ENCODE results near the gene ABCB10.

The ABCB10 gene

GRCh38 chr1:229578168-229579058, 19.9 kb upstream of the ABCB10 start:
- peak overlapping the region in 7 of 11 experiments; percentile 39 to 69 (median 43); a peak in 10 of 22 replicates for H3K27ac ChIP-seq

GRCh38 chr1:229574679-229575442, 16.4 kb upstream of the ABCB10 start:
- Histone ChIP-seq H3K9me3 (replicated peaks in 1 of 11) (no peaks in the 10 kb centered on the region), H4K20me1 (peaks cover 0 to 5% (median 0%) of the 10 kb centered on the region in 11 experiments; a peak in 1 of 22 replicates), H3K4me3 (no peak overlapping the region), H3K27ac (no peak overlapping the region), H3K4me1 (peaks cover 13 to 28% (median 18%) of the 10 kb centered on the region in 10 experiments), H3K27me3 (no peaks in the 10 kb centered on the region), H3K9ac (no peak overlapping the region), H3K4me2 (no peak overlapping the region), H3K36me3 (no peaks in the 10 kb centered on the region)
- no peak for TF ChIP-seq Cebpa-rat (IDR thresholded peaks at IDR 0.05)

More at GRCh38 chr1:229578168-229579058, 19.9 kb upstream of the ABCB10 start:
- peak overlapping the region in 5 of 10 experiments; percentile 32 to 57 (median 38); a peak in 6 of 20 replicates for H3K4me3 ChIP-seq
- no peaks in the 10 kb centered on the region for H3K36me3 ChIP-seq
- peak overlapping the region; percentile 49 to 95 (median 66) for H3K4me2 ChIP-seq
- no peaks in the 10 kb centered on the region for H3K27me3 ChIP-seq
- H3K9ac ChIP-seq: peak overlapping the region in 9 of 11 experiments; percentile 25 to 70 (median 54); a peak in 12 of 22 replicates
- H3K4me1 ChIP-seq: peaks cover 19 to 36% (median 27%) of the 10 kb centered on the region in 10 experiments
- no peaks in the 10 kb centered on the region for H3K9me3 ChIP-seq (replicated peaks in 1 of 11)
- peaks cover 0 to 5% (median 0%) of the 10 kb centered on the region in 11 experiments; a peak in 1 of 22 replicates for H4K20me1 ChIP-seq
- TF ChIP-seq Cebpa-rat (IDR thresholded peaks at IDR 0.05): no peak

DNA sequence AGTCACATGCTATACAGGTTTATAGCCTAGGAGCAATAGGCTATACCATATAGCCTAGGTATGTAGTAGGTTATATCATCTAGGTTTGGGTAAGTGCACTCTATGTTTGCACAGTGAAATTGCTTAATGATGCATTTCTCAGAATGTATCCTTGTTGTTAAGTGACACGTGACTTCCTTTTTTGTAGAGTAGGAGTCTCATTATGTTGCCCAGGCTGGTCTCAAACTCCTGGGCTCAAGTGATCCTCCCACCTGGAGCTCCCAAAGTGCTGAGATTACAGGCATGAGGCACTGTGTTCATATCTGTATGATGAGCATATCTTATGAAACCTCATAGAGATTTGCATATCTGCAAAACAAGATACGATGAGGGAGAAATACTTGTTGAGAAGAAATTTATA, 13.8 kb upstream of the ABCB10 start:
- no peak for TF ChIP-seq Cebpa-rat (IDR thresholded peaks at IDR 0.05)
- no peaks in the 10 kb centered on the region for H4K20me1 ChIP-seq
- H3K36me3 ChIP-seq: no peaks in the 10 kb centered on the region
- H3K9ac ChIP-seq: no peak overlapping the region
- H3K4me3 ChIP-seq: no peak overlapping the region
- no peaks in the 10 kb centered on the region for H3K27me3 ChIP-seq
- no peaks in the 10 kb centered on the region for H3K9me3 ChIP-seq (replicated peaks in 1 of 11)
- H3K4me1 ChIP-seq: peaks cover 0 to 12% (median 3%) of the 10 kb centered on the region in 10 experiments; a peak in 12 of 20 replicates
- 0 out of 22 replicates have a peak overlapping the region, but pooled peaks of 1 of the 11 experiments have one; percentile 23 for H3K4me2 ChIP-seq
- no peak overlapping the region for H3K27ac ChIP-seq

- Histone ChIP-seq H3K27ac (no peak overlapping the region), H4K20me1 (no peaks in the 10 kb centered on the region), H3K4me3 (no peak overlapping the region), H3K27me3 (no peaks in the 10 kb centered on the region), H3K9me3 (replicated peaks in 1 of 11) (no peaks in the 10 kb centered on the region), H3K9ac (no peak overlapping the region), H3K36me3 (no peaks in the 10 kb centered on the region), H3K4me2 (no peak overlapping the region), H3K4me1 (peaks cover 0 to 20% (median 7%) of the 10 kb centered on the region in 10 experiments; a peak in 13 of 20 replicates)
- no peak for TF ChIP-seq Cebpa-rat (IDR thresholded peaks at IDR 0.05)
Measured at GRCh38 chr1:229570891-229571516, 12.5 kb upstream of the ABCB10 start.

GRCh38 chr1:229570305-229570704, 11.8 kb upstream of the ABCB10 start:
- H3K27ac ChIP-seq: no peak overlapping the region
- no peak overlapping the region for H3K9ac ChIP-seq
- no peak overlapping the region for H3K4me2 ChIP-seq
- no peaks in the 10 kb centered on the region for H3K27me3 ChIP-seq
- H3K4me3 ChIP-seq: no peak overlapping the region
- H3K36me3 ChIP-seq: no peaks in the 10 kb centered on the region
- no peaks in the 10 kb centered on the region for H4K20me1 ChIP-seq
- peaks cover 0 to 20% (median 7%) of the 10 kb centered on the region in 10 experiments; a peak in 13 of 20 replicates for H3K4me1 ChIP-seq
- no peak for TF ChIP-seq Cebpa-rat (IDR thresholded peaks at IDR 0.05)
- H3K9me3 ChIP-seq (replicated peaks in 1 of 11): no peaks in the 10 kb centered on the region

DNA sequence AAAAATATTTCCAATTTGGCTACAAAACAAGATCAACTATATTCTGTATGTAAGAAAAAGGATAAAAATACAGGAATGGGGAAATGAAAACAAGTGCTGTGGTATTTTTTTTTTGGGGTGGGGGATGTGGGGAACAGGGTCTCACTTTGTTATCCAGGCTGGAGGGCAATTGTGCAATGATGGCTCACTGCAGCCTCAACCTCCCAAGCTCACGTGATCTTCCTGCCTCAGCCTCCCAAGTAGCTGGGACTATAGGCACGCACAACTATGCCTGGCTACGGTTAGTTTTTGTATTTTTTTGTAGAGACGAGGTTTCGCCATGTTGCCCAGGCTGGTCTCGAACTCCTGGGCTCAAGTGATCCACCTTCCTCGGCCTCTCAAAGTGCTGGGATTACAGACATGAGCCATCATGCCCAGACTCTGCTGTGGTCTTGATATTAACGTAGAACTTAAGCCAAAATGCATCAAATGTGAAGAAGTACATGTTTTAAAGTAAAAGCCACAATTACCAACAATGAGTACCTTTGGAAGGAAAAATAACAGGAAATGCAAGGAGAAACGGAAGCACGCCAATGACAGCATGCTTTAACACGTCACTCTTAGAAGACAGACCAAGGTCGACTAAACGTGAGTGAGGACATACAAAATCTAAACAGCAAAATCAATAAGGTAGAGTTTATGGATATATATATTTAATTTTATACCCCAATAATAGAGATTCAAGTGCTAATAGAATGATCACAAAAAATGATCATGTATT, 8.8 kb upstream of the ABCB10 start:
- Histone ChIP-seq H4K20me1 (no peaks in the 10 kb centered on the region), H3K9me3 (replicated peaks in 1 of 11) (no peaks in the 10 kb centered on the region), H3K9ac (no peak overlapping the region)

GRCh38 chr1:229563701-229564100, 5.2 kb upstream of the ABCB10 start:
- Histone ChIP-seq H3K4me2 (peak overlapping the region in 2 of 11 experiments; percentile 25 to 44; a peak in 1 of 22 replicates), H3K4me3 (no peak overlapping the region), H3K4me1 (peaks cover 11 to 34% (median 23%) of the 10 kb centered on the region in 10 experiments), H3K27ac (no peak overlapping the region), H4K20me1 (no peaks in the 10 kb centered on the region), H3K27me3 (no peaks in the 10 kb centered on the region), H3K9me3 (replicated peaks in 1 of 11) (no peaks in the 10 kb centered on the region), H3K9ac (no peak overlapping the region), H3K36me3 (no peaks in the 10 kb centered on the region)
- TF ChIP-seq Cebpa-rat (IDR thresholded peaks at IDR 0.05): no peak

More for the DNA sequence above, 8.8 kb upstream of the ABCB10 start:
- Histone ChIP-seq H3K27ac (peak overlapping the region in 2 of 11 experiments; percentile 31 to 43; a peak in 3 of 22 replicates), H3K36me3 (no peaks in the 10 kb centered on the region), H3K4me2 (peak overlapping the region in 8 of 11 experiments; percentile 13 to 72 (median 49); a peak in 13 of 22 replicates), H3K4me1 (peaks cover 0 to 25% (median 17%) of the 10 kb centered on the region in 10 experiments; a peak in 14 of 20 replicates), H3K4me3 (no peak overlapping the region), H3K27me3 (no peaks in the 10 kb centered on the region)
- peak in 1 of 11 experiments; percentile 17; a peak in 1 of 22 replicates for TF ChIP-seq Cebpa-rat (IDR thresholded peaks at IDR 0.05)

DNA sequence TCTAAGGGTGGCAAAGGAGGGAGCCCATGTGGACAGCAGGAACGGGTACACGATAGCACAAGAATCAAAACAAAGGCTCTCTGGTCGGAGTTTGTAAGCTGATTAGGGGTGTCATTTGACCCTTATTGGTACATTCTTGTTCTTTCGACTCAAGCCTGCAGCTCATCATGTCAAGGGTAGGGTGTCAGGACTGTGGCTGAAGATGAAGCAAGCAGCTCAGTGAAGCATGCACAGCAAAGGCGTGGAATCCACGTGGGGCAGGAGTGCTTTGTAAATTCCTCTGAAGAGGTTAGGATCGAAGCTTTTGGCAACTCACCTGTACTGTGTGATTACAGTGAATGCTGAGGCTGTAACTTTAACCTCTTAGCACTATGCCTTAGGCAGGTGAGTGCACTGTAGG, 4.7 kb upstream of the ABCB10 start:
- TF ChIP-seq Cebpa-rat (IDR thresholded peaks at IDR 0.05): no peak
- Histone ChIP-seq H3K9ac (no peak overlapping the region), H3K27me3 (no peaks in the 10 kb centered on the region), H4K20me1 (peaks cover 0 to under 1% (median 0%) of the 10 kb centered on the region in 11 experiments; a peak in 1 of 22 replicates), H3K4me1 (peaks cover 11 to 34% (median 23%) of the 10 kb centered on the region in 10 experiments), H3K36me3 (no peaks in the 10 kb centered on the region), H3K4me2 (peak overlapping the region in 3 of 11 experiments; percentile 19 to 44 (median 25); a peak in 5 of 22 replicates), H3K4me3 (no peak overlapping the region), H3K9me3 (replicated peaks in 1 of 11) (no peaks in the 10 kb centered on the region), H3K27ac (no peak overlapping the region)
